Retinal pigment epithelial cell (primary cell): ENCODE measurements around the gene NUP188.
"Not testable (repeated sequence)": the region's sequence is repeated elsewhere in the genome, so short reads cannot be mapped to it uniquely, and the experiment has no call there.

Source experiments
- DNase-seq: peaks from one replicate; pipeline ENCODE4 v3.0.0-alpha.2; 2010; ENCODE audit warnings: low read depth
- H3K4me3 ChIP-seq: 2 replicates; pipeline ENCODE4 v1.5.1; 2011; ENCODE audit warnings: mild to moderate bottlenecking, low read length, control low read depth, moderate library complexity
- CTCF ChIP-seq: conservative IDR thresholded peaks from 2 replicates; pipeline ENCODE4 v1.5.1; 2011; ENCODE audit warnings: low read depth, low read length, control low read depth, inconsistent platforms

Gene NUP188

DNA sequence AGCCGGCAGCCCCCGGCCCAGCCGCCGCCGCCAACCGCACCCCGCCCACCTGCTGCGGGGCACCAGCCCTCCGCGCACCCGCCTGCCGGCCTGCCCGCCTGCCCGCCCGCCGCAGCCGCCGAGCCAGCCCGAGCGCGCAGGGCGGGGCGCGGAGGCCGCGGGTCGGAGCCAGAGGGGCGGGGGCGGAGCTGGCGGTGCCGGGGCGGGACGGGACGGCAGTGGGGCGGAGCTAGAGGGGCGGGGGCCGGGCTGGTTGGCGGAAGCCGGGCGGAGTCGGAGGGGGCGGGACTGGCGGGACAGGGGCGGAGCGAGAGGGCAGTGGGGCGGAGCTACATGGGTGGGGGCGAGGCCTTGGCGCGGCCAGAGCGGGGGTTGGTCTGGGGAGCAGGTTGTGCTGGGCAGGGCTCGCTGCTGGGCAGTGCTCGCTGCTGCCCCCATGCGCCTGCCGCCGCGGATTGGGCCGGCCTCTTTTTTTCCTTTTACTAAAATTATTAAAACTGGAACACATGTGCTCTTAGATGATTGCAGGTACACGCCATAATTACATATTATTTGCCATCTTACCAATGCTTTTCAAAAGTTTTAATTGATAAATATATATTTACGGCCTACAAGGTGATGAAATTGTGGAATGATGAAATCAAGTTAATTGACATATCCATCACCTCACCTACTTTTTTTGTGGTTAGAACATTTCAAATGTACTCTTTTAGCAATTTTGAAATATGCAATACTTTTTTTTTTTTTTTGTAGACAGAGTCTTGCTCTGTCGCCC, 80.9 kb downstream of the NUP188 start, which contains the start of gene SH3GLB2:
Gene SH3GLB2, minus strand, starts transcription at position 140 of the 775 bp plus-strand sequence. CDS start 177 bp downstream, outside the sequence.
- peak; percentile 76 for DNase-seq
- TF ChIP-seq CTCF = peak; percentile 88

GRCh38 chr9:129030191-129030590, 82.7 kb downstream of the NUP188 start:
- no peak for TF ChIP-seq CTCF
- no peak for DNase-seq
- H3K4me3 ChIP-seq = no peak overlapping the region

More for the DNA sequence above, 80.9 kb downstream of the NUP188 start, which contains the start of gene SH3GLB2:
- peak within 1 kb of the TSS; percentile 69 for H3K4me3 ChIP-seq

GRCh38 chr9:129031514-129031913, 84.0 kb downstream of the NUP188 start:
- DNase-seq = no peak
- H3K4me3 ChIP-seq = no peak overlapping the region
- TF ChIP-seq CTCF = no peak

- no peak for TF ChIP-seq CTCF
- H3K4me3 ChIP-seq = no peak overlapping the region
- DNase-seq = no peak
Measured at GRCh38 chr9:129032541-129033159, 85.2 kb downstream of the NUP188 start.

- H3K4me3 ChIP-seq = no peak overlapping the region
- TF ChIP-seq CTCF = no peak
- DNase-seq = no peak
Measured at GRCh38 chr9:129033216-129033615, 85.7 kb downstream of the NUP188 start.

DNA sequence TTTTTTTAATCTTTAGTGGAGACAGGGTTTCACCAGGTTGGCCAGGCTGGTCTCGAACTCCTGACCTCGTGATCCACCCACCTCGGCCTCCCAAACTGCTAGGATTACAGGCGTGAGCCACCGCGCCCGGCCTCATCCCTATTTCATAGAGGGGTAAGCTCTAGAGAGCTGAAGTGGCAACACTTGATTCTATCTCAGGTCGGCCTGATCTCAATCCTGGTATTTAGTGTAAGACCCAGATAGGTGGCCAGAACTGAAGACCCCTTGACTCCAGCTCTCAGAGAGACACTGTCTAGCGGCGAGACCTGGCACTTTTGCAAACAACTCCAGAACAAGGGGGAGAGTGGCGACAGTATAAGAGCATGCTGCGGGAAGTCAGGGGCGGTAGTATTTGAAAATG, 88.3 kb downstream of the NUP188 start:
- not testable (repeated sequence) for DNase-seq
- peak overlapping the region; percentile 51 for H3K4me3 ChIP-seq

DNA sequence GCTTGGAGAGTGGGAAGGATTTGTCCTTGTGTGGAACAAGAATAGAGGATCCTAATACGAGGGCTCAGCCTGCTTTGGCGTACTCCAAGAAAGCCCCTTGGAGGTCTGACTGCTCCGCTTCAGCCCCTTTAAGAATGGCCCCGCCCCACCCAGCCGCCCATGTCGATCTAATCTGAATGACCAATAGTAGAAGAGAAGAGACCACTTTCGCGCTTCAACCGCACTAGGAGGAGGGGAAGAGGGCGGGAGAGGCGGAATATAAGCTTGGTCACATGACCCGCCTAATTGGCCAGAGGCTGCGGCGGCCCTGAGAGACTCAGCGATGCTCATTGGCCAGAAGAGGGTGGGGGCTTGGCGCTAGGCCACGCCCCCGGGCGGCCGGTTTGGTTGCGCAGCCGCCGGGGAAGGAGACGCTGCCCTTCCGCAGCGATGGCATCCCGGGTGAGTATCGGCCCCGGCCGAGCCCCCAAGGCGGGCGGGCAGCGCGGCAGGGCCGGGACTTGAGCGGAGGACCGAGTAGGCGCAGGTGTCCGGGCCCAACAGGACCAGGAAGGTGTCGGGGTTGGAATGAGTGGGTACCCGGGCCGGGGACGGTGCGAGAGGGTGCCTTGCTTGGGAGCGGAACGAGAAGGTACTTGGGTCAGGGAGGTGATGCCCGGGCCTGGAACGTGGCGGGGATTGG, 88.9 kb downstream of the NUP188 start, which contains the start of gene MIGA2:
Gene MIGA2, plus strand, starts transcription at position 386 of the 682 bp plus-strand sequence. CDS start 3,969 bp downstream, outside the sequence.
- H3K4me3 ChIP-seq = peak within 1 kb of the TSS; percentile 92
- DNase-seq = peak; percentile 98
- TF ChIP-seq CTCF = no peak
